ENCODE data around the gene HYCC1.
"Not testable (repeated sequence)": the region's sequence is repeated elsewhere in the genome, so short reads cannot be mapped to it uniquely, and the experiment has no call there.

The HYCC1 gene

DNA sequence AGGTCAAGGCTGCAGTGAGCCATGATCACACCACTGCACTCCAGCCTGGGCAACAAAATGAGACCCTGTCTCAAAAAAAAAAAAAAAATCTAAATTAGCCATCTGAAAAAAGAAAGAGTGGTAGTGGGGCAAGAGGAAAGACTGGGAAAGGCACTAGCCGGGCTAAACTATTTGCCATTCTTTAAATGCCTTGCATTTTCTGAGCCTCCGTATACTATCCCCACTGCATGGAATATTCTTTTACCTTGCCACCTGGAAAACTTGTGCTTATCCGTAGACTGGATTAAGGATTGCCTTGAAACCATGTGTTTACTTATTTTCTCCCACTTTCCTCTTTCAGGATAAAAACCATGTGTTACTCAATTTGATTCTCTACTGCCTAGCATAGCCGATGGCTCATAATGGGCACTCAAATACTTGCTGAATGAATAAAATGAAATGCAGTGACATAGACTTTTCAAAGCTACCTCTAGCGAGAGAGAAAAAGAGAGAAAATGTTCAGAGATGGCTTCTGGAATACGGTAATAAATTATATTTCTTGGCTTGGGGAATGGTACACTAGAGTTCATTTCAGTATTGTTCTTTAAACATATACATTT lies 30.6 kb downstream of the HYCC1 start:
- DNase-seq (ENCODE audit: low spot score), result no peak

DNA sequence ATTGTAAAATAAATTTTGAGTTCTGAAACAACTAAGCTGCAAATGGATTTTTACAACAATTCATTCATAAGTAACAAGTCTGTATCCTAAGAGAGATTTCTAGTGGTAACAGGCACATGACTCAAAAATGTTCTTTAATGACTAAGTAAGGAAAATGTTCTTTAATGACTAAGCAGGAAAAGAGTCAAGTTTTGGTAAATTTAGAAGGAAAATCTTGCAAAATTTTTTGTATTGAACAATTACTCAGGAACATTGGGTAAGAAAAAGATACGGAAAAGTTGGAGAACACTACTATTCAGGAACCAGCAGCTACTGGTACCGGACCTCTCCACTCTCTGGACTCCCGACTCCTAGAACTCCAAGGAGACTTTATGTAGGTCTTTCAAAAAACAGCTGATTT lies 33.5 kb downstream of the HYCC1 start:
- no peak for DNase-seq (ENCODE audit: low spot score)

DNA sequence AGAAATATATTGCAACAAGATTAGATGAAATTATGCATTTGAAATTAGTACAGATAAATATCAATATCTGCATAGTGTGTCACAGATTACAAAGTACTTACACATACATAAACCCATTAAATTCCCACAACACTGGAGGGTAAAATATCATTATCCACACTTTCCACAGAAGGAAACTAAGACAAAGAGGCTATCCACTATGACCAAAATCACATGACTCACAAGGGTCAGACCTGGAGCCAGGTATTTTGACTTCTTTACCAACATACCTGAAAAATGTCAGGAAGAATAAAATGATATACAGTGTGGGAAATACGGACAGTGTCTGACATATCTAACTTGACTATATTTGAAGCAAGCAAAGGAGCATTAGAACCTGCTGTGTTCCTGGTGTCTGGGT lies 34.1 kb downstream of the HYCC1 start:
- DNase-seq (ENCODE audit: low spot score), result no peak

DNA sequence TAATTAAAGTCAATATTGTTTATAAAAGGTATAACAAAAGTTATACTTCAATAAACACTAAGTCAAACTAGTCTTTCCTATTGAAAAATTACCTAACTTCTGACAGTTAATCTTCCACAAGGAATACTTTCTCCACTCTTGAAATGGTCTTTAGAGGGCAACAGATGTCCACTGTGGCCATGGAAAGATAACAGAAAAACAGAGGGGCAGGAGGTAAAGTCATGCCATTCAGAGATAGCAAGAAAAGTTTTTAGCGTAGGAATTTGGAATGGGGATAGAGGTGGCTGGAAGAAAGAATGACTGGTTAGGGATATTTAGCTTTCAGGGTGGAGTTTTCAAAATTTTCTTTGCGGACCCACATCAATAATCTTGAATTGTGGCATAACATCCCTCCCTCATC lies 34.7 kb downstream of the HYCC1 start:
- no peak for DNase-seq (ENCODE audit: low spot score)

DNA sequence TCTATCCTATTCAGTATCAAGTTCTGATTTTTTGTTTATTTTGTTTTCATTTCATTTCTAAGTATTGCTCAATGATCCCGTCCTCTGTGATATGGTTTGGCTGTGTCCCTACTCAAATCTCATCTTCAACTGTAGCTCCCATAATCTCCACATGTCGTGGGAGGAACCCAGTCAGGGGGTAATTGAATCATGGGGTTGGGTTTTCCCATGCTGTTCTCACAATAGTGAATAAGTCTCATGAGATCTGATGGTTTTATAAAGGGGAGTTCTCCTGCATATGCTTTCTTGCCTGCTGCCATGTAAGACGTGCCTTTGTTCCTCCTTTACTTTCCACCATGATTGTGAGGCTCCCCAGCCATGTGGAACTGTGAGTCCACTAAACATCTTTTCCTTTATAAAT lies 39.3 kb downstream of the HYCC1 start:
- not testable (repeated sequence) for DNase-seq (ENCODE audit: low spot score)

DNA sequence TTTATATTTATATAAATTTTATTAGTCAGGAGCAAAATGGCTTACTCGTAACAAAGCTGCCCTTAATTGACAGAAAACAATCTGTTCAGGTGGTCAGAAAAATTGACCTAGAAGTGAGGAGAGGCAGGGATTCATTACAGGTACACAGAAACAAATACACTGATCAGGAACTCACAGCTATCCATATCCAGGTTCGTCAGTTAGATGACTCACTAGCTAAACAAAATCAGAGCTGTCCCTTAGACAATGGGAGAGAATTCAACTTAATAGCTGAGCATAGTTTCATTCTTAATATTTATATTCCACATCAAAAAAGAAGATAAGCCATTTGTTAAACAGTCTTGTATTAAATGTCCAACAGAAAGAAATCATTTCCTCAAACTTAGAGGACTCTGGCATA lies 41.7 kb downstream of the HYCC1 start:
- DNase-seq (ENCODE audit: low spot score), result no peak

DNA sequence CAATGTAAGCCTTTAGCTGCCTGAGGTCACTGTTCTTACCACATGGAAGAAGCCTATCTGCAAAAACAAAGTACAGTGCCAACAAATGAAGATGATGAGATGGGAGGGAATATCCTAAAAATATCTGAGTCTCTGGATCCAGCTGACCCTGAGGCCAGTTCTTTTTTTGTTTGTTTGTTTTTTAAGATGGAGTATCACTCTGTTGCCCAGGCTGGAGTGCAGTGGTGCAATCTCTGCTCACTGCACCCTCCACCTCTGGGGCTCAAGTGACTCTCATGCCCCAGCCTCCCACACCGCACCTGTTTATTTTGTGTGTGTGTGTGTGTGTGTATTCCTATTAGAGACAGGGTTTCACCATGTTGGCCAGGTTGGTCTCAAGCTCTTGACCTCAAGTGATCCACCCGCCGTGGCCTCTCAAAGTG lies 44.9 kb downstream of the HYCC1 start:
- DNase-seq (ENCODE audit: low spot score), result no peak

Data from HuH-7 (cell line).